Measurements from ENCODE around the gene TRIM39. TPM values are rescaled to one million over a fixed set of nuclear protein-coding genes. Genes with fewer than 3 reads are reported as not detected.

The TRIM39 gene
- total and polyA plus RNA-seq, 2 of the 4 experiments (the other 2 are of a cell fraction), result 7.5 to 10.0 TPM

GRCh38 chr6:30295837-30296236, 30.9 kb upstream of the TRIM39 start:
- Histone ChIP-seq H3K4me3 (ENCODE audit: insufficient read depth, low read depth, low read length) (no peak overlapping the region), H3K56ac (ENCODE audit: extremely low read depth, insufficient read depth, low read length) (no peak overlapping the region), H4K20me1 (ENCODE audit: insufficient read depth, low read length) (no peaks in the 10 kb centered on the region), H2BK20ac (ENCODE audit: low read depth, low read length) (no peak overlapping the region), H3K36me3 (ENCODE audit: control insufficient read depth, insufficient read depth, low read length) (peaks cover 28% of the 10 kb centered on the region), H3K79me1 (ENCODE audit: low read depth in 1 of 2, low read length in 2 of 2) (peaks cover 7 to 13% of the 10 kb centered on the region in 2 experiments), H2BK5ac (ENCODE audit: low read depth, low read length, poor library complexity, severe bottlenecking) (no peak overlapping the region), H3K9me3 (ENCODE audit: control insufficient read depth, insufficient read depth, low read length) (no peaks in the 10 kb centered on the region), H3K4me1 (ENCODE audit: control insufficient read depth, insufficient read depth, low read length) (no peaks in the 10 kb centered on the region), H3K4me2 (ENCODE audit: low read depth, low read length) (no peak overlapping the region), H3K9ac (ENCODE audit: low read depth, low read length) (no peak overlapping the region), H3K14ac (replicated peaks; ENCODE audit: low read depth, low read length) (no peak overlapping the region), H4K91ac (ENCODE audit: insufficient read depth, low read depth, low read length) (no peak overlapping the region), H2BK15ac (ENCODE audit: low read depth, low read length) (no peak overlapping the region), H2BK120ac (ENCODE audit: low read depth, low read length) (no peak overlapping the region), H3K18ac (ENCODE audit: low read depth, low read length) (no peak overlapping the region), H3K9me1 (ENCODE audit: insufficient read depth, low read length) (peaks cover 8% of the 10 kb centered on the region; the same call in 1 of the 2 replicates), H3K27ac (ENCODE audit: insufficient read depth, low read length) (no peak overlapping the region), H4K5ac (ENCODE audit: low read depth, low read length) (no peak overlapping the region), H3K27me3 (ENCODE audit: control insufficient read depth, insufficient read depth, low read length) (no peaks in the 10 kb centered on the region), H3K23ac (ENCODE audit: low read depth, low read length) (no peak overlapping the region), H4K8ac (ENCODE audit: low read depth in 2 of 2, low read length in 2 of 2) (no peak overlapping the region), H3K4ac (ENCODE audit: low read depth, low read length) (no peak overlapping the region), H2AK9ac (replicated peaks; ENCODE audit: low read depth, low read length, poor library complexity) (no peak overlapping the region), H2AFZ (replicated peaks; ENCODE audit: low read length, poor library complexity) (no peak overlapping the region), H2AK5ac (ENCODE audit: low read depth, low read length) (no peak overlapping the region)
- WGBS, 2 experiments (ENCODE audit: extremely low coverage in 2 of 2, insufficient read length in 1 of 2), result no CpG with 5 or more reads among the region's 2 CpGs
- TF ChIP-seq RAD21 (IDR thresholded peaks at IDR 0.05; ENCODE audit: low read length), result no peak
- no peak for TF ChIP-seq MAZ (IDR thresholded peaks at IDR 0.05; ENCODE audit: borderline replicate concordance, low read depth, low read length)
- TF ChIP-seq USF2 (IDR thresholded peaks at IDR 0.05; ENCODE audit: low read depth, low read length), result no peak
- no peak for TF ChIP-seq NFE2L2 (IDR thresholded peaks at IDR 0.05; ENCODE audit: low read depth, low read length)
- TF ChIP-seq RCOR1 (IDR thresholded peaks at IDR 0.05; ENCODE audit: insufficient replicate concordance, low read length), result no peak
- TF ChIP-seq RFX5 (IDR thresholded peaks at IDR 0.05; ENCODE audit: low read depth, low read length), result no peak
- TF ChIP-seq, protein P1, sequence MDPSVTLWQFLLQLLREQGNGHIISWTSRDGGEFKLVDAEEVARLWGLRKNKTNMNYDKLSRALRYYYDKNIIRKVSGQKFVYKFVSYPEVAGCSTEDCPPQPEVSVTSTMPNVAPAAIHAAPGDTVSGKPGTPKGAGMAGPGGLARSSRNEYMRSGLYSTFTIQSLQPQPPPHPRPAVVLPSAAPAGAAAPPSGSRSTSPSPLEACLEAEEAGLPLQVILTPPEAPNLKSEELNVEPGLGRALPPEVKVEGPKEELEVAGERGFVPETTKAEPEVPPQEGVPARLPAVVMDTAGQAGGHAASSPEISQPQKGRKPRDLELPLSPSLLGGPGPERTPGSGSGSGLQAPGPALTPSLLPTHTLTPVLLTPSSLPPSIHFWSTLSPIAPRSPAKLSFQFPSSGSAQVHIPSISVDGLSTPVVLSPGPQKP (IDR thresholded peaks at IDR 0.05; ENCODE audit: borderline replicate concordance, low read depth, low read length), result no peak
- peak; percentile 74 for TF ChIP-seq CEBPB (IDR thresholded peaks at IDR 0.05; ENCODE audit: low read depth, low read length)
- TF ChIP-seq, protein P2, sequence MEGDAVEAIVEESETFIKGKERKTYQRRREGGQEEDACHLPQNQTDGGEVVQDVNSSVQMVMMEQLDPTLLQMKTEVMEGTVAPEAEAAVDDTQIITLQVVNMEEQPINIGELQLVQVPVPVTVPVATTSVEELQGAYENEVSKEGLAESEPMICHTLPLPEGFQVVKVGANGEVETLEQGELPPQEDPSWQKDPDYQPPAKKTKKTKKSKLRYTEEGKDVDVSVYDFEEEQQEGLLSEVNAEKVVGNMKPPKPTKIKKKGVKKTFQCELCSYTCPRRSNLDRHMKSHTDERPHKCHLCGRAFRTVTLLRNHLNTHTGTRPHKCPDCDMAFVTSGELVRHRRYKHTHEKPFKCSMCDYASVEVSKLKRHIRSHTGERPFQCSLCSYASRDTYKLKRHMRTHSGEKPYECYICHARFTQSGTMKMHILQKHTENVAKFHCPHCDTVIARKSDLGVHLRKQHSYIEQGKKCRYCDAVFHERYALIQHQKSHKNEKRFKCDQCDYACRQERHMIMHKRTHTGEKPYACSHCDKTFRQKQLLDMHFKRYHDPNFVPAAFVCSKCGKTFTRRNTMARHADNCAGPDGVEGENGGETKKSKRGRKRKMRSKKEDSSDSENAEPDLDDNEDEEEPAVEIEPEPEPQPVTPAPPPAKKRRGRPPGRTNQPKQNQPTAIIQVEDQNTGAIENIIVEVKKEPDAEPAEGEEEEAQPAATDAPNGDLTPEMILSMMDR (conservative IDR thresholded peaks at IDR 0.05; ENCODE audit: low read depth, low read length), result no peak
- no peak for ATAC-seq (ENCODE audit: low read depth)
- no TSS peak for BruUV-seq (replicated peaks)
- ChIA-PET CTCF (interaction anchor here (0.6 to 1.1 kb wide), 3 partner anchors 29 to 77 kb away, joined by 3 to 5 read pairs (median 4); no protein-coding TSS in a partner anchor), POLR2A (ENCODE audit: unreplicated experiment) (no interaction called here)
- in situ Hi-C loops (cut with MboI; ENCODE audit: low sequenced_read_pairs), result no loop called here
- intact Hi-C loops (cut with micrococcal nuclease), result no loop called here
- dilution Hi-C loops (cut with HindIII; ENCODE audit: low sequenced_read_pairs, unreplicated experiment), result no loop called here
- DNase-seq, result no peak

All from IMR-90 (cell line).